GM13977 (cell line): Measurements from ENCODE around the gene CD22.

ENCODE experiments used
- DNase-seq: peaks from one replicate; pipeline ENCODE4 v3.0.0; 2012; ENCODE audit warnings: low spot score
- in situ Hi-C: fragments of 300-500 bp; cut with MboI; formaldehyde crosslinking; loops from one replicate; pipeline ENCODE4 v1.12.0; 2022; ENCODE audit warnings: low sequenced_read_pairs, low pct_unique_long_range_greater_than_20kb, mixed read lengths, inconsistent platforms; ENCODE audit not compliant: unreplicated experiment
- TF ChIP-seq, protein P1 (sequence below): IDR thresholded peaks from 2 replicates; pipeline ENCODE4 v1.5.1; 2012; ENCODE audit warnings: mild to moderate bottlenecking, control low read depth; ENCODE audit not compliant: insufficient read depth; ENCODE audit errors: extremely low read depth, missing control alignments

CD22 gene

DNA sequence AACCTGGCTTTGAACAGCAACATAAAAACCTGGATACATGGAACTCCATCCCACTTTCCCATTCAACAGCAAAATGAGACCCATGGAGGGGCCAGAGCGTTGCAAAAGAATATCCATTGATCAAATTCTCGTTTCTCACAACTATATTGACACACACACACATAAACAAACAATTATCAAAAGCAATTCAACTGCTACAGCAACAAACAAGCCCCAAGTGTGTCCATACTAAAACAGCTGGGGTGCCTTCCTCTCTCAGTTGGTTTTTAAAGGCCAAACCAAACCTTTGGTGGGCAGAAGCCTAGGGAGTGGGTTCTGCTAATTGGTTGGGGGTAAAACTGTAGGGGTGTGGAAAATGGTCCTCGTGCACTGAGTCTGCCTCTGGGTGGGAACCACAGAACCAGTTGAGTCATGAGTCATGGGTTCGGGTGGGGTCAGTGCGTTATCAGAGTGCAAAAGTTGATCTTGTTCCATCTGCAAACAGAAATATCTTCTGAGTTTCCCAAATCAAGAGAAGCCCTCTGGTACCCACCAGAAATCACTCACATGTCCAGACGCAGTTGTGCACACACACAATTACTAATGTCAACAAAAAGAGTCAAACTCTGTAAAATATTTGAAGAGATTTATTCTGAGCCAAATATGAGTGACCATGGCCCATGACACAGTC, 60.3 kb downstream of the CD22 start:
- no peak for DNase-seq
- TF ChIP-seq, protein P1, sequence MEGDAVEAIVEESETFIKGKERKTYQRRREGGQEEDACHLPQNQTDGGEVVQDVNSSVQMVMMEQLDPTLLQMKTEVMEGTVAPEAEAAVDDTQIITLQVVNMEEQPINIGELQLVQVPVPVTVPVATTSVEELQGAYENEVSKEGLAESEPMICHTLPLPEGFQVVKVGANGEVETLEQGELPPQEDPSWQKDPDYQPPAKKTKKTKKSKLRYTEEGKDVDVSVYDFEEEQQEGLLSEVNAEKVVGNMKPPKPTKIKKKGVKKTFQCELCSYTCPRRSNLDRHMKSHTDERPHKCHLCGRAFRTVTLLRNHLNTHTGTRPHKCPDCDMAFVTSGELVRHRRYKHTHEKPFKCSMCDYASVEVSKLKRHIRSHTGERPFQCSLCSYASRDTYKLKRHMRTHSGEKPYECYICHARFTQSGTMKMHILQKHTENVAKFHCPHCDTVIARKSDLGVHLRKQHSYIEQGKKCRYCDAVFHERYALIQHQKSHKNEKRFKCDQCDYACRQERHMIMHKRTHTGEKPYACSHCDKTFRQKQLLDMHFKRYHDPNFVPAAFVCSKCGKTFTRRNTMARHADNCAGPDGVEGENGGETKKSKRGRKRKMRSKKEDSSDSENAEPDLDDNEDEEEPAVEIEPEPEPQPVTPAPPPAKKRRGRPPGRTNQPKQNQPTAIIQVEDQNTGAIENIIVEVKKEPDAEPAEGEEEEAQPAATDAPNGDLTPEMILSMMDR = no peak
- in situ Hi-C loops = no loop called here

DNA sequence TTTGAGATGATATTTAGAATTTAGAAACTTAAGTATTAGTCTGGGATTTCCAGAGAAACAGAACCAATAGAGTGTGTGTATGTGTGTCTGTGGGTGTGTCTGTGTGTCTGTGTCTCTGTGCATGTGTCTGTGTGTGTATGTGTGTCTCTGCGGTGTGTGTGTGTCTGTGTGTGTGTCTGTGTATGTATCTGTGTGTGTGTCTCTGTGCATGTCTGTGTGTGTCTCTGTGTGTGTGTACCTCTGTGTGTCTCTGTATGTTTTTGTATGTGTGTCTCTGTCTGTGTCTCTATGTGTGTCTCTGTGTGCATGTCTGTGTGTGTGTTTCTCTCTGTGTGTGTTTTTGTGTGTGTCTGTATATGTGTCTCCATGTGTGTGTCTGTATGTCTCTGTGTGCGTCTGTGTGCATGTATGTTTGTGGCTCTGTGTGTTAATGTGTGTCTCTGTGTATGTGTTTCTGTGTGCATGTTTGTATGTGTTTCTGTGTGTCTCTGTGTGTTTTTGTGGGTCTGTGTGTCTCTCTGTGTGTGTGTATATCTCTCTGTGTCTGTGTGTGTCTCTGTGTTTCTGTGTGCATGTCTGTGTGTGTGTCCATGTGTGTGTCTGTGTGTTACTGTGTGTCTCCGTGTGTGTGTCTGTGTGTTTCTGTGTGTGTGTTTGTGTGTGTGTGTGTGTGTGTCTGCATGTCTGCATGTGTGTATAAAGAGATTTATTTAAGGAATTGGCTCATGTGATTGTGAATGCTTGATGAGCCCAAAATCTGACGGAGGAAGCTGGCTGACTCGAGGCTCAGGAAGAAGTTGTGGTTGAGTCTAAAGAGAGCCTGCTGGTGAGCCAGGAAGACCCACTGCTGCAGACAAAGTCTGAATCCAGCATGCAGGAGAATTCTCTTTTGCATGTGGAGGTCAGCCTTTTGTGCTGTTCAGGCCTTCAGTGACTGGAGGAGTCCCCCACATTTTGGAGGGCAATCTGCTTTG, 64.0 kb downstream of the CD22 start:
- DNase-seq = no peak
- TF ChIP-seq, protein P1 = no peak
- in situ Hi-C loops = no loop called here

DNA sequence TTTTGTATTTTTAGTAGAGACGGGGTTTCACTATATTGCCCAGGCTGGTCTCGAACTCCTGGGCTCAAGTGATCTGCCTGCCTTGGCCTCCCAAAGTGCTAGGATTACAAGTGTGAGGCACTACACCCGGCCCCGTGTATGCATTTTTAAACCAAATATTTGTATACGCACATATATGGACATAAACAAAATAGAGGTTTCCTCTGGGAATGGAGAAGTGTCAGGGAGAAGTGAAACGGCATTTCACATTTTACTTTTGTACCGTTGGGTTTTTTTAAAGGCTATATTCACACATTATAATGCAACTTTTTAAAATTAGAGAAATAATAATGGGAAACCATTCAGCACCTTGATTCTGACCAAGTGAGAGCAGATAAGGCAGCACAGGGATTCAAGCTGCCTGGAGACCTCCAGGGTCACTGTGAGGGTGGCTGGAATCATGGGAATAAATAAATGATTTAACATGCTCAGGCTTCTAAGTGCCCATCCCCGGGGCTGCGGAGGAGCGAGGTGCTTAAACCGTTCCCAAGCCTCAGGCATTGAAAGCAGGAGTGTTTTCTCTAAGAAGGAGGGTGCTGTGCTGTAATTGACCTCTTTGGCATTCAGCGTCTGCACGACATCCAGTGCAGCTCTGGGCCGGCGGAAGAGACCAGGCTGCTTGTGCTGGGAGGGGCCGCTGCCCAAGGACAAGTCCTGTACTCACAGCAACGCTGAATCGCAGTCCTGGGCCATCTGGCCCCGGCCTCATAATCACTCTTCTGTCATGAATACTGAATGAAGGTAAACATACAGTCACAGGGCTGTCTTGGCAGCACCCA, 66.6 kb downstream of the CD22 start:
- in situ Hi-C loops = no loop called here
- no peak for DNase-seq
- TF ChIP-seq, protein P1 = no peak

- TF ChIP-seq, protein P1 = no peak
- in situ Hi-C loops = no loop called here
- no peak for DNase-seq
These were observed 67.4 kb downstream of the CD22 start for GRCh38 chr19:35396240-35396885.
